Measurements from ENCODE around the gene RIC8A. TPM values are rescaled to one million over a fixed set of nuclear protein-coding genes. Genes with fewer than 3 reads are reported as not detected.

The RIC8A gene
- total RNA-seq, 1 donor from 2014 or later: 95.5 TPM

GRCh38 chr11:211741-212140 lies 4.2 kb downstream of the RIC8A start:
- no peak for TF ChIP-seq CTCF (IDR thresholded peaks at IDR 0.05; ENCODE audit: partially characterized antibody, unreplicated experiment)
- Mint-ChIP-seq H3K27ac (ENCODE audit: unreplicated experiment) (no peak overlapping the region), H3K36me3 (ENCODE audit: unreplicated experiment) (peaks cover 9% of the 10 kb centered on the region), H3K4me3 (ENCODE audit: unreplicated experiment) (no peak overlapping the region), H3K4me1 (ENCODE audit: low read depth, unreplicated experiment) (no peaks in the 10 kb centered on the region), H3K9me3 (ENCODE audit: unreplicated experiment) (peaks cover 16% of the 10 kb centered on the region), H3K27me3 (ENCODE audit: unreplicated experiment) (peaks cover 15% of the 10 kb centered on the region)
- no peak for DNase-seq

GRCh38 chr11:212150-213100 lies 4.9 kb downstream of the RIC8A start:
- peaks cover 15% of the 10 kb centered on the region for H3K27me3 Mint-ChIP-seq (ENCODE audit: unreplicated experiment)
- no peak overlapping the region for H3K27ac Mint-ChIP-seq (ENCODE audit: unreplicated experiment)
- no peak for TF ChIP-seq CTCF (IDR thresholded peaks at IDR 0.05; ENCODE audit: partially characterized antibody, unreplicated experiment)
- peak; percentile 1 for DNase-seq
- H3K36me3 Mint-ChIP-seq (ENCODE audit: unreplicated experiment): peaks cover 9% of the 10 kb centered on the region
- no peak overlapping the region for H3K4me3 Mint-ChIP-seq (ENCODE audit: unreplicated experiment)
- peaks cover 16% of the 10 kb centered on the region for H3K9me3 Mint-ChIP-seq (ENCODE audit: unreplicated experiment)
- no peaks in the 10 kb centered on the region for H3K4me1 Mint-ChIP-seq (ENCODE audit: low read depth, unreplicated experiment)

GRCh38 chr11:213111-213510 lies 5.6 kb downstream of the RIC8A start:
- DNase-seq: no peak
- Mint-ChIP-seq H3K9me3 (ENCODE audit: unreplicated experiment) (peaks cover 9% of the 10 kb centered on the region), H3K27me3 (ENCODE audit: unreplicated experiment) (peaks cover 11% of the 10 kb centered on the region), H3K4me3 (ENCODE audit: unreplicated experiment) (no peak overlapping the region), H3K36me3 (ENCODE audit: unreplicated experiment) (peaks cover 9% of the 10 kb centered on the region), H3K4me1 (ENCODE audit: low read depth, unreplicated experiment) (no peaks in the 10 kb centered on the region), H3K27ac (ENCODE audit: unreplicated experiment) (no peak overlapping the region)
- no peak for TF ChIP-seq CTCF (IDR thresholded peaks at IDR 0.05; ENCODE audit: partially characterized antibody, unreplicated experiment)

- DNase-seq: no peak
- peaks cover 10% of the 10 kb centered on the region for H3K27me3 Mint-ChIP-seq (ENCODE audit: unreplicated experiment)
- H3K36me3 Mint-ChIP-seq (ENCODE audit: unreplicated experiment): peaks cover 9% of the 10 kb centered on the region
- H3K4me3 Mint-ChIP-seq (ENCODE audit: unreplicated experiment): no peak overlapping the region
- no peak overlapping the region for H3K27ac Mint-ChIP-seq (ENCODE audit: unreplicated experiment)
- H3K9me3 Mint-ChIP-seq (ENCODE audit: unreplicated experiment): peaks cover 6% of the 10 kb centered on the region
- TF ChIP-seq CTCF (IDR thresholded peaks at IDR 0.05; ENCODE audit: partially characterized antibody, unreplicated experiment): no peak
- no peaks in the 10 kb centered on the region for H3K4me1 Mint-ChIP-seq (ENCODE audit: low read depth, unreplicated experiment)
Measured at GRCh38 chr11:214083-214482, 6.6 kb downstream of the RIC8A start.

GRCh38 chr11:215581-216037 lies 8.1 kb downstream of the RIC8A start:
- Mint-ChIP-seq H3K4me3 (ENCODE audit: unreplicated experiment) (no peak overlapping the region), H3K36me3 (ENCODE audit: unreplicated experiment) (peaks cover 9% of the 10 kb centered on the region), H3K27me3 (ENCODE audit: unreplicated experiment) (peaks cover 11% of the 10 kb centered on the region), H3K27ac (ENCODE audit: unreplicated experiment) (no peak overlapping the region), H3K4me1 (ENCODE audit: low read depth, unreplicated experiment) (no peaks in the 10 kb centered on the region), H3K9me3 (ENCODE audit: unreplicated experiment) (peaks cover 6% of the 10 kb centered on the region)
- DNase-seq: no peak
- no peak for TF ChIP-seq CTCF (IDR thresholded peaks at IDR 0.05; ENCODE audit: partially characterized antibody, unreplicated experiment)
